GM18867 (cell line): ENCODE results near the gene IL1R1.
"Not testable (repeated sequence)": the region's sequence is repeated elsewhere in the genome, so short reads cannot be mapped to it uniquely, and the experiment has no call there.

ENCODE experiments used
- ATAC-seq: cut with Tn5 transposase; IDR thresholded peaks from one replicate; pipeline ENCODE4 v1.9.1; 2021; ENCODE audit warnings: mild to moderate bottlenecking, moderate library complexity; ENCODE audit not compliant: unreplicated experiment

Gene IL1R1, protein sequence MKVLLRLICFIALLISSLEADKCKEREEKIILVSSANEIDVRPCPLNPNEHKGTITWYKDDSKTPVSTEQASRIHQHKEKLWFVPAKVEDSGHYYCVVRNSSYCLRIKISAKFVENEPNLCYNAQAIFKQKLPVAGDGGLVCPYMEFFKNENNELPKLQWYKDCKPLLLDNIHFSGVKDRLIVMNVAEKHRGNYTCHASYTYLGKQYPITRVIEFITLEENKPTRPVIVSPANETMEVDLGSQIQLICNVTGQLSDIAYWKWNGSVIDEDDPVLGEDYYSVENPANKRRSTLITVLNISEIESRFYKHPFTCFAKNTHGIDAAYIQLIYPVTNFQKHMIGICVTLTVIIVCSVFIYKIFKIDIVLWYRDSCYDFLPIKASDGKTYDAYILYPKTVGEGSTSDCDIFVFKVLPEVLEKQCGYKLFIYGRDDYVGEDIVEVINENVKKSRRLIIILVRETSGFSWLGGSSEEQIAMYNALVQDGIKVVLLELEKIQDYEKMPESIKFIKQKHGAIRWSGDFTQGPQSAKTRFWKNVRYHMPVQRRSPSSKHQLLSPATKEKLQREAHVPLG

DNA sequence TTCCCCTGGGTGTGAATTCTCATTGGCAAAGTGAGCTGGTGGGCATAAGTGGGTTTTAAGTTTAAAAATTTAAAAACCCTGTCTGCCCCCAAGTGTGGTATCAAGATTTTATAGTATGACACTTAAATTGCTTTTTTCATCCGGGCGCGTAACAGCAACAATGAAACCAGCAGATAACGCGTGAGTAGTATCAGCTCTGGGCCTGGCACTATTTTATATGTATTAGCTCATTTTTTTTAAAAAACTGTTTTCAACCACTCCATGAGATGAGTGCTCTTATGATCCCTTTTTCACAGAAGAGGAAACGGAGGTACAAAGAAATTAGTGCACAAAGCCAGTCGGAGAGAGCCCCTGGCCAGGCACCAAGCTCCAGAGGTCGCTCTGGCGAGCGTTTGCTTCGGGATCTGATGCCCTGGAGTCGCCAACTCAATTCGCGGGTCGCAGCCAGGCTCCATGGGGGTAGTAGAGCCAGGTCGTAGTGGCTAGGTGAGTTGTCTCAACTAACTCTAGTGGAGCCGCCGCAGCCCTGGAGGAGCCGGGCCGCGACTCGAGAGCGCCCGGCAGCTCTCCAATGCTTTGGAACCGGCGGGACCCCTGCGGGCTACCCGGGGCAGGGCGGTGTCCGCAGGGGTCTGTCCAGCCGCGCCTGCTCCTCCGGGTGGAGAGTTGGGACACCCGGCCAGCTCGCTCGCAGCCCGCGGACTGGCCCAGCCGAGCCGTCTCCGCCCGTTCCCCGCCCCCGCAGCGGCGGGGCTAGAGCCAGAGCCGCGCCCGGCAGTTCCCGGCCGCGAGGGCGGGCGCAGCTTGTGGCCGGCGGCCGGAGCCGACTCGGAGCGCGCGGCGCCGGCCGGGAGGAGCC lies at the start of gene IL1R1:
Gene IL1R1 (plus strand): TSS at position 777 of the 859 bp plus-strand sequence. CDS start 14,979 bp downstream, outside the sequence.
- ATAC-seq = no peak

DNA sequence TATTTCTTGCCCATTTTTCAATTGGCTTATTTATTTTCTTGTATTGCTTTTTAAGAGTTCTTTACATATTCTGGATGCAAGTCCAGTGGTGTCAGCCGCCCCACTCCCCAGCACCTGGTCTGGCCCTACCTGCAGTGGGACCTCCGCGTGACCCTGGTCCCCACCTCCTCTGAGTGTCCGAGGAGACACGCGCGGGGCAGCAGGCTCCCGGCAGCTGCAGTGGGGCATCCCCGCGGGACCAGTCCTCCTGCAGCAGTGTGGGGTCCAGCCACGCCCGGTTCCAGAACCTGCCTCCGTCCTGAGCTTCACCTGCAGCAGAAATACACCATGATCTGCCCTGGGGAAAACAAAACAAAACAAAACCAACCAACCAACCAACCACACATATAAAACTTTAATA lies 48.9 kb upstream of the IL1R1 start:
- ATAC-seq = no peak

DNA sequence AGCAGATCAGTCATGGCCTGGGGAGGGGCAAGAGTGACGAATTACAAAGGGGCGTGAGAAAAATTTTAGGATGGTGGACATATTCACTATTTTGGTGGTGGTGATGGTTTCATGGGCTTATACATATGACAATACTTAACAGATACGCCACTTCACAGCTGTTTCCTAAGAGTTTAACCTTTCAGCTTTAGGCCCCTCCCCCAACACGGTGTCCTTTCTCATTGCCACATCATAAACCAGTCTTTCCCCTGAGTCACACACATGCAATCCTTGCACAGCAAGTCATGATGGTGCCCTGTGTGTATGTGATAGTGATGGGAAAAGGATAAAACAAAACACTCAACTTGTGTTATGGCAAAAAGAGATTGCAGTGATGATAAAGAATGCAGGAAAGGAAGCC lies 47.6 kb upstream of the IL1R1 start:
- no peak for ATAC-seq

DNA sequence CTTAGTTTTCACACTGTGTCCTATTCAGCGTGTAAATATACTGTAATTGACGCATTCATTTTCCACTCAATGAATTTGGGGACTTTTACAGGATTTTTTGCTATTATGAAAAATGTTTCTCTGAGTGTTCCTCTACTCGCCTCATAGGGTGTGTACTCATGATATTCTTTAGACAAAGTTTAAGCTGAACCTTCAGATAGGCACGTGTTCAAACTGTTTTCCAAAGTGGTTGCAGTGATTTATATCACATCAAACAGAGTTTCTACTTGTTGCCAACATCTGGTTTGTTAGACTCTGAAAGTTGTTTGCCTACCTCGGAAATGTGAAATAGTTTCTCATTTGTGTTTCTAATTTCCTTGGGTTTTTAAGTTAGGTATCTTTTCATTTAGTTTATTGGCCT lies 46.4 kb upstream of the IL1R1 start:
- ATAC-seq = no peak

DNA sequence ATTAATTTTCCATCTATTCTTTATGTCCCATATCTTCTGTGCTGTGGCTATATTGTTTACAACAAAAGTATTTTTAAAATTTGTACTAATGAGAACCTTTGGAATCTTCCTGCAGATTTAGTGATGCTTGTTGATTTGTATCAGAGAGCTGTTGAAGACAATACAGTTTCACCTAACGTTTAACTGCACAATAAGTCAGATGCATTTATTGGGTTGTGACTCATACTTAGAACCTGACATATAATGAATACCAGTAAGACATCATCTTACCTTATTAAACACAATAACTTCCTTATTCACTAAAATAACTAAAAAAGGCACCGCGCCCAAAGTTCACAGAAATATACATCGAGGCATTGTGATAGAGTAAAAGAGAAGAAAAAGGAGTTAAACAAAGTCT lies 43.8 kb upstream of the IL1R1 start:
- no peak for ATAC-seq

DNA sequence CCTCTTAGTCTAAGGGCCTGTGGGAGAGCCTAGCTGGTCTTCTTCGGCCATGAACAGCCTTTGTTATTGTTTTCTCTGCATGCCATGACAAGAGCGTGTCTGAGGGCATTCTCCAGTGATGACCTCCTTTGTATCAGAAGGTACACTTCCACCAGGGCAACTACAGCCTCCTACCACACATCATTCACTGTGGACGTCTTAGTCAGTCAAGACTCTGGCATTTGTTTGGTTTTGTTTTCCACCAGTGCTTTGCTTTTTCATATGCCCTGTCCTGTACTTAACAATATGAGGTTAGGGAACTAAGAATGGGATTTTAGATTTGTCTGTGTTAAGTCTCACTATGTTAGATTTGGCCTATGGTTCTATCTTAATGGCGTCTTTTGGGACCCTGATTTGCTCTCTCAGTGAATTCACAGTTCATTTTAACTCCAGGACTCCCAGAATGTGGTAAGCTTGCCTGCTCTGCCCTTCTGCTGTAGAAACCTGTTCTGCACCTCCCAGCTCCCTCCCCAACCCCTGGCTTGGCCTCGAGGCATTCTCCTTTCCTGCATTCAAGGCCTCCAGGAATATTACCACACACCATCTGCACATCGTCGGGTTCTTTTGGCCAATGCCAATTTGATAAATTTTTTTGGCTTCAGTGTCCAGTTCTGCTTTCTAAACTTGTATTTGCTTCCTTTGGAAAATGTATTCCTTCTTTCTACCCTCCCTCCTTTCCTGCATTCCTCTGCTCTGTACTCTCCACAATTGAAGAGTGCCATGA lies 42.8 kb upstream of the IL1R1 start:
- ATAC-seq = no peak

DNA sequence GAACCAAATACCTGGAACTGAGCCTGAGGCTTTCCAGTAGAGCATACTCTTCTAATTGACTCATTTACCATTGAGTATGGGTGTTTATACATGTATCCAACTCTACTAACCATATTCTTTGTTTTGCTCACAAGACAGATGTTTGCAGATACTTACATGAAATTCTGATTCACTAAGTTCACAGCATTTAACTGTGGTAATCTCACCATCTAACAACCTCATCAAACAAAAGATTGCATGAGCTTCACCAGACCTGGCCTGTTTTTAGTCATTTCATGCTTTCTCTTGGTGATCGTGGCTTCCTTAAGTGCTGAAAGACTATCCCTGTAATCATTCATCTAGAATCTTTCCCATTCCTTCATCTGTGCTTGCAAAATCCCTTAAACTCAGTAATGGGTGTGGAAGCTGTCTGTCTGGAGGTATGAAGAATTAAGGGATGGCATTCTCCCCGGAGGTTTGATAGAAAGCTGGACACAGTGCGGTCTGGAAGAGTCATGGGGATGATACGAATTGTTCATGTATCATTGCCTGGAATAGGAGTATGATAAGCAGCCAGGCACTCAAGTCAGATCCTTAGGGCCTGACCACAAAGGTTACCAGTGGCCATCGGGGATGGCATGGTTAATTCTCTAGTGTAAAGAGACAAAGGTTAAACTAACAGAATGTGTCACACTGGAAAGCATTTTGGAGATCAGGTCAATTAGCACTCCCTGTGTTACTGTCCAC lies 42.0 kb upstream of the IL1R1 start:
- ATAC-seq = no peak

DNA sequence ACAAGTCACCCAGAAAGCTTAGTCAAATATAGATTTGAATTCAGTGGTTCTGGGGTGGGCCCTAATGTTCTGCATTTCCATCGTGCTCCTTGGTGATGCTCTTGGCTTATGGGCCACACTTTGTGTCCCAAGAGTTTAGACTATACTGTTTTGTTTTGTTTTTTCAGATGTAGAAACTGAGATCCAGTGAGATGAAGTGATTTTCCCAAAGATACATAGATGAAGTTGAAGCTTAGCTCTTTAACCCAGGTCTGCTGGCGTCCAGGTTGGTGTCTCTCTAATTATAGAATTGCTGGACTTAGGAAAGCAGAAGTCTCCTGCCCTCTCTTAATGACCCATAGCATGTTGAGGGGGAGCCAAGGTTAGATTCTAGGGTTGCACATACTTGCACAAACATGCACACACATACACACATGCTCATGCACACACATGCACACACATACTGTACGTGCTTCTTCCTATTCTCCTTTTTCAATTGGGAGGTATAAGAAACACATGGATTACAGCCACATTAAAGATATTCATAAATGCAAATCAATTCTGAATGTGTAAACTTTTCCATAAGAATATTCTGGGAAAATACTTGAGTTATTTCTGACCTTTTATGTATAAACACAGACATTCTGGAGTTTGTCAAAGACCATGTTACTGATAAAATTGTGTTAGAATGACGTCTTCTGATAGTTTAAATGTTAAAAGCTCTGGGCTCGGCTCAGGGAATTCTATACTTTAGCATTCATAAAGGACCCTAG lies 41.3 kb upstream of the IL1R1 start:
- ATAC-seq = no peak

DNA sequence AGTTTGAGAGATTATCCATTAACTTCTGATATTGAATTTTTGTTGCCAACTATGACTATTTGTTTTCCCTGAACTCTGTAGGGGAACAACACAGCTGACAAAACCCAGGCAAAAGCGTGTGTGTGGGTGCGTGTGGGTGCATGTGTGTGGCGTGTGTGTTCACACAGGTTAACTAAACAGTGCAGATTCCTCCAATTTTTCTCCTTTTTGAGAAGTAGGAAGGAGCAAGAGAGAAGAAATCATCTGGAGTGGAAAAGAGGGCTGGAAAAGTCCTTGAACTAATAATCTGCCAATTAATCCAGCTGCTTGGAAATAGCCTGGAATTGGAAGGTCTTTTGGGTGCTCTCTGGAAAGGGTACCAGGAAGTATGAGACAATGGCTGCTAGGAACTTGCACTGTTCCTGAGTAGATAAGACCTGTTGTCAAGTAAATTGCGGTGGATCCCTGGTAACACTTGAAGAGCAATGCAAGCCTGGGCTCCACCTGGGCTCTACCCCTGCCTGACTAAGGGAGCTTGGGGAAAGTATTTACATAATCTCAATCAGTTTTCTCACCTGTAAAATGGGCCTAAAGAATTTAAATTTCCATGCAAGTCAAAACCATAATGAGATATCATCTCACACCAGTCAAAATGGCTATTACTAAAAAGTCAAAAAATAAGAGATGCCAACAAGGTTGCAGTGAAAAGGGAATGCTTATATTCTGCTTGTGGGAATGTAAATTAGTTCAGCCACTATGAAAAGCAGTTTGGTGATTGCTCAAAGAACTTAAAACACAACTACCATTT lies 40.5 kb upstream of the IL1R1 start:
- no peak for ATAC-seq

DNA sequence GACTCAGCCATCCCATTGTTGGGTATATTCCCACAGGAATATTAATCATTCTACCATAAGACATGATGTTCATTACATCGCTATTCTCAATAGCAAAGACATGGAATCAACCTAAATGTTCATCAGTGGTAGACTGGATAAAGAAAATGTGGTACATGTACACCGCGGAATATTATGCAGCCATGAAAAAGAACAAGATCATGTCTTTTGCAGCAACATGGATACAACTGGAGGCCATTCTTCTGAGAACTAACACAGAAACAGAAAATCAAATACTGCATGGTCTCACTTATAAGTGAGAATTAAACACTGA lies 40.0 kb upstream of the IL1R1 start:
- ATAC-seq = not testable (repeated sequence)

DNA sequence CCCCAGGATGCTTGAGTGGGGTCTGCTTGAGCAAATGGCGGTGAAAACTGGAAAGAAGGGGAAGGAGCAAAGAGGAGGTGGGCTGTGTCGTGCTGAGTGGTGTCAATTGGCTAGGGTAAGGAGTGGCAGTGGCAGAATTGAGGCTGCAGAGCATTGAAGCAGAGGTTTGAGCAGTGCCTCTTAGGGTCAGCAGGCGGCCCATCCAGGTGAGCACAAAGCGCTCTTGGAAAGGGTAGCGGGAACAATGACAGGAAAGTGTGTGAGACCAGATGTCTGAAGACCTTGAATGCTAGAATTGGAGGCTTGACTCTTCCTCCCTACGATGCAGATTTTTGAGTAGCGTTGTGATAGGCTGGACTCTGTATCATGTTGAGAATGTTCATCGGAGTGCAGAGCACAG lies 39.3 kb upstream of the IL1R1 start:
- no peak for ATAC-seq

DNA sequence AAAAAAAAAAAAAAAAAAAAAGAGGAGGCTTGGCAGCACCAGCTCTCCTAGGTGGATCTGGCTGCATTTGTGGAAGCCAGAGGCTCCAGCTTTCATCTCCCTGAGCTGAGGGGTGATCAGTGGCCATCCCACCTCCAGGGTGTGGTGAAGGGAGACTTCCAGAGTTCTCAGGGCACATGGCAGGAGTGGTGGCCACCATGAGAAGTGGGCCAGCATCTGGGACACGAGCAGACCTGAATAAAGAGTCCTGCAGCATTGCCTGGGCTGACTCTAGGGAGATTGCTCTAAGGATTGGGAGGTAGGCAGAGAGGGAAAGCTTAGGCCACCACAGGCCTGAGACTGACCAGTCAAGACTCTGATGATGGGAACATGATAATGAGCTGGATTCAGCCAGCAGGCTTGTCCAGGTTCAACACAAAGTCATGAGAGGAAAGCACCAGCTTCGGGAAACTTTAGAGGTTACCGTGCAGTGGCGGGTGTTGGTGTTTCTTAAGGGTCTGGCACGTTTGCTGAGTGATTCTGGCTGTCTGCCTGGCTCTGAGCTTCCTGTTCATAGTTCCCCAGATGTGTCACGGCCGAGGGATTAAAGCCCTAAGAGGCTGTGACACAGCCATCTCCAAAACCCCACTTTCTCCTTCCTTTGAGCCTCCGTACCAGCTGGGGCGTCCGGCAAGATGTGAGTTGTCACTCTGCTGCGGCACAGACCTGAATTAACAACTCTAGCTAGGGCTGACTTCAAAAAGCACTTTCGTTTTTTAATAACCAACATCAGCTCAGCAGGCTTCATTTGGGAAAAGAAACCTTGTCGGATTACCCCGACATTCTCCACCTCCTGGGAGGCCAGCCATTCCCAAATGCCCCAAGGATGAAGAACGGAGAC lies 38.3 kb upstream of the IL1R1 start:
- ATAC-seq = peak; percentile 74

DNA sequence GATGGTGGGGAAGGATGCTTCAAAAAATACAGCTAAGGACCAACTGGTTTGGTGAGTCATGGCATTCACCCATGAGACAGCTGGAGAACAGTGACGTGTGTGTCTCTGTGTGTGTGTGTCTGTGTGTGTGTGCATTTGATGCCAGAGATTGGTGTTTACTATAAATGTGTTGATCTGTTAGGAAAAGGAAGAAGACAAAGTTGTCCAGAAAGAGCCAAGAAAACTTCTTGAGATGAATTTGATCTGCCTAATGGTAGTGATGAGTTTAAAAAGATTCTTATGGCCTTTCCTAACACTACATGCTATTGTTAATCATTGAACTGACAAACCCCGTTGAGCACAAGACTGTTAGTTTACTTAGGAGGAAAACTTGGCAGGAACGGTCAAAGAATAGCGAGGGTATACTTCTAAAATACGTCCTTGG lies 36.4 kb upstream of the IL1R1 start:
- no peak for ATAC-seq

DNA sequence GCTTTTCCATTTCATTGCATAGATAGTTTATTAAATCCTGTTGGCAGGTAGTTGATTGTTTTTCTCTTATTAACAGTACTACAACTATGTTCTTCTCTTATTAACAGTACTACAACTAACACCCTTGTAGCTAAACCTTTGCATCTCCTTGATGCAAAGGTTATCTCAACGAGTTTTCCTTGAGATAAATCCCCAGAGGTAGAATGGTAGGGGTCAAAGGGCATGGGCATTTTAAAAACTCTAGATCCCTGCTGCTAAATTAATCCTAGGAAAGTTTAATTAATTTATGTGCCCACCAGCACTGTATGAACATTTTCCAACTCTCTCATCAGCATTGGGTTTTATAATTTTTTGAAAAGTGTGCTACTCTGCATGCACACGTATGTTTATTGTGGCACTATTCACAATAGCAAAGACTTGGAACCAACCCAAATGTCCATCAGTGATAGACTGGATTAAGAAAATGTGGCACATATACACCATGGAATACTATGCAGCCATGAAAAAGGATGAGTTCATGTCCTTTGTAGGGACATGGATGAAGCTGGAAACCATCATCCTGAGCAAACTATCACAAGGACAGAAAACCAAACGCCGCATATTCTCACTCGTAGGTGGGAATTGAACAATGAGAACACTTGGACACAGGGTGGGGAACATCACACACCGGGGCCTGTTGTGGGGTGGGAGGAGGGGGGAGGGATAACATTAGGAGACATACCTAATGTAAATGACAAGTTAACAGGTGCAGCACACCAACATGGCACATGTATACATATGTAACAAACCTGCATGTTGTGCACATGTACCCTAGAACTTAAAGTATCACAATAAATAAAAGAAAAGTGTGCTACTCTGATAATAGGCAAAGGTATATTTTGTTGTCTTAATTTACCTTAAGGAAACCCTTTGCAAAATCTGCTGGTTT lies 35.5 kb upstream of the IL1R1 start:
- ATAC-seq = not testable (repeated sequence)

DNA sequence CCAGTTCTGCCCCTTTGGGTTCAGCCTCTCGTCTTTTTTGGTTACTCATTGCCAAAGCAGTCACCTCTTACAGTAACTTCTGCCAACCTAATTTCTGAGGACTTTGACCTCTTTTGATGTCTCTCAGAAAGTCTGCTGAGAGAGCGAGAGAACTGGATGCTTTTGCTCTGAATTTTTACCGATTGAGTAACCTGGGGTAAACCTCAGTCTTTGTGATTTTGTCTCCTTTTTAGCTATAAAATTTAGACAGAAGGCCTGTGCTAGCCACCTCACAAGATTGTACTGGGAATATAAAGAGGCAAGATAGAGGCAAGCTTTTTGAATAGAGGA lies 34.8 kb upstream of the IL1R1 start:
- ATAC-seq = no peak

DNA sequence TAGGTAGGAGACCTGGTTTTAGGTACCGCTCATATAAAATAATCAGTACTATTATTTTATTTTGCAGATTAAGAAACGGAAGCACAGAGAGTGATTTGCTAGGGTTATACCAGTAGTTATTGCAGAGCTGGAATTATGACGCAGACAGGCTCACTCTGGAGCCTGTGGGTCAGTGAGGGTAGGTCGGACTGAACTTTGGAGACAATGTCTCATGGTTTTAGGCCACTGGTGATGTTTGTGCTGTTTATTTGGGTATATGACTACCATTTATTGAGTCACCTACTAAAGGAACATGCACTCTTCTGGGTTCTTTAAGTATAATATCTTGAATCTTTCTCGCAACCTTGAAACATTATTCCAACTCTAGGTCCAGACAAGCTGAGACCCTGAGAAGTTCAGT lies 33.5 kb upstream of the IL1R1 start:
- ATAC-seq = no peak

DNA sequence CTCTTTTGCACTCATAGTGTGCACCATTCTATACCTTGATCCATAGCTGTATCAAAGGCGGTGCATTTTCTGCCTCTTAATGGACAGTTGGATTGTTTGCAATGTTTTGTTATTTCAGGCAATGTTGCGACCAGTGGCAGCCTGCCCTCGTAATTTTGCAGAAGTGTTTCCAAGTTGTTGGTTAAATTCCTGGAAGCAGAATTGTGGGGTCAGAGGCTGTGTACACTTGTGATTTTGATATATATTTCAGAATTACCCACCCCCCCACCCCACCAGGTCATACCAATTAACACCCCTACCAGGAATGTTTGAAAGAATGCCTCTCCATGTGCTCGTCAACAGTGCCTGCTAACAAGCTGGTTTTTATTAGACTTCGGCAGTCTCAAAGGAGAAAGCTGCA lies 32.4 kb upstream of the IL1R1 start:
- no peak for ATAC-seq
